Activated CD8-positive, alpha-beta memory T cell treated with anti-CD3 and anti-CD28 coated beads, Interleukin-2, amount 10 ng/mL, durations not matched to agents 7 days and 5 days (primary cell): ENCODE results near the gene OLFML2A. TPM values are rescaled to one million over a fixed set of nuclear protein-coding genes. Genes with fewer than 3 reads are reported as not detected.

ENCODE experiments used
- ATAC-seq: fragments of 150-1000 bp; cut with Tn5 transposase; one replicate; pipeline ENCODE4 v1.10.0; 2021; ENCODE audit warnings: moderate library complexity
- CTCF ChIA-PET: fragments of 350-600 bp; sonication (Branson Sonifier 250); formaldehyde crosslinking; loops from one replicate; lab custom pipeline; 2021; ENCODE audit warnings: antibody characterized with exemption; lab: Charles Lee
- DNase-seq: peaks from one replicate; pipeline ENCODE4 v3.0.0-alpha.2; 2020
- H3K27ac Mint-ChIP-seq: one replicate; pipeline ENCODE4 v1.8.0; 2021; ENCODE audit warnings: mild to moderate bottlenecking, mixed read lengths
- H3K27me3 Mint-ChIP-seq: one replicate; pipeline ENCODE4 v1.8.0; 2021; ENCODE audit warnings: mixed read lengths
- H3K36me3 Mint-ChIP-seq: one replicate; pipeline ENCODE4 v1.8.0; 2021; ENCODE audit warnings: mild to moderate bottlenecking, mixed read lengths
- H3K4me1 Mint-ChIP-seq: one replicate; pipeline ENCODE4 v1.8.0; 2021; ENCODE audit warnings: mixed read lengths
- H3K4me3 Mint-ChIP-seq: one replicate; pipeline ENCODE4 v1.8.0; 2021; ENCODE audit warnings: mild to moderate bottlenecking, moderate library complexity, mixed read lengths
- H3K9me3 Mint-ChIP-seq: one replicate; pipeline ENCODE4 v1.8.0; 2022; ENCODE audit warnings: low read depth, mixed read lengths
- total RNA-seq, 2 experiments: library from RNA; stranded (reverse); gene quantifications; one replicate each; pipeline ENCODE4 v1.2.3, GENCODE V29; 2021

The OLFML2A gene
- total RNA-seq, 2 experiments from 2014 or later = not detected

GRCh38 chr9:124846969-124847368, 70.0 kb downstream of the OLFML2A start:
- Mint-ChIP-seq H3K9me3 (no peaks in the 10 kb centered on the region), H3K27ac (no peak overlapping the region), H3K4me1 (peaks cover 2% of the 10 kb centered on the region), H3K4me3 (no peak overlapping the region), H3K36me3 (no peaks in the 10 kb centered on the region), H3K27me3 (peaks cover 15% of the 10 kb centered on the region)
- CTCF ChIA-PET = interaction anchor here (1.1 to 17.9 kb wide), 3 partner anchors 31 to 73 kb away, joined by 3 to 380 read pairs (median 4); partner anchors contain the start of genes NR6A1 and OLFML2A
- no peak for DNase-seq
- no peak for ATAC-seq

- DNase-seq (no peak), ATAC-seq (no peak)
- Mint-ChIP-seq H3K9me3 (no peaks in the 10 kb centered on the region), H3K36me3 (no peaks in the 10 kb centered on the region), H3K27ac (no peak overlapping the region), H3K4me1 (peaks cover 9% of the 10 kb centered on the region), H3K4me3 (no peak overlapping the region), H3K27me3 (peaks cover 15% of the 10 kb centered on the region)
- CTCF ChIA-PET = interaction anchor here (1.3 to 17.9 kb wide), 2 partner anchors 75 to 233 kb away, joined by 4 to 380 read pairs; partner anchors contain the start of genes NR6A1 and OLFML2A
Measured at GRCh38 chr9:124849801-124850200, 72.9 kb downstream of the OLFML2A start.

GRCh38 chr9:124852121-124852828, 75.3 kb downstream of the OLFML2A start:
- Mint-ChIP-seq H3K27ac (no peak overlapping the region), H3K27me3 (peaks cover 15% of the 10 kb centered on the region), H3K4me3 (peak overlapping the region; percentile 58), H3K4me1 (peaks cover 10% of the 10 kb centered on the region), H3K9me3 (no peaks in the 10 kb centered on the region), H3K36me3 (peaks cover 2% of the 10 kb centered on the region)
- DNase-seq (no peak), ATAC-seq (no peak)
- CTCF ChIA-PET = interaction anchor here (0.7 to 17.9 kb wide), 37 partner anchors 9 to 523 kb away, joined by 3 to 380 read pairs (median 5); partner anchors contain the start of genes ARPC5L, NR6A1, OLFML2A and RPL35

GRCh38 chr9:124852829-124853531, 76.0 kb downstream of the OLFML2A start, which contains the start of gene WDR38:
Gene WDR38, plus strand, starts transcription at chr9:124853460. Its CDS starts 72 bp downstream, at chr9:124853532.
- H3K27ac Mint-ChIP-seq = no peak within 1 kb of the TSS
- peak; percentile 93 for ATAC-seq
- CTCF ChIA-PET = interaction anchor here (0.5 to 17.9 kb wide), 51 partner anchors 9 to 523 kb away, joined by 3 to 380 read pairs (median 4); partner anchors contain the start of genes ARPC5L, NR6A1, OLFML2A and RPL35
- peaks cover 9% of the 10 kb centered on the region for H3K36me3 Mint-ChIP-seq
- H3K4me3 Mint-ChIP-seq = peak within 1 kb of the TSS; percentile 58
- no peaks in the 10 kb centered on the region for H3K9me3 Mint-ChIP-seq
- peak; percentile 86 for DNase-seq
- H3K4me1 Mint-ChIP-seq = peaks cover 17% of the 10 kb centered on the region
- peaks cover 11% of the 10 kb centered on the region for H3K27me3 Mint-ChIP-seq

- ATAC-seq (peak; percentile 1), DNase-seq (no peak)
- peaks cover 15% of the 10 kb centered on the region for H3K36me3 Mint-ChIP-seq
- CTCF ChIA-PET = interaction anchor here (0.5 to 17.9 kb wide), 41 partner anchors 8 to 519 kb away, joined by 3 to 380 read pairs (median 5); partner anchors contain the start of genes ARPC5L, NR6A1, OLFML2A and RPL35
- H3K27ac Mint-ChIP-seq = no peak overlapping the region
- H3K4me1 Mint-ChIP-seq = peaks cover 22% of the 10 kb centered on the region
- no peak overlapping the region for H3K4me3 Mint-ChIP-seq
- no peaks in the 10 kb centered on the region for H3K9me3 Mint-ChIP-seq
- peaks cover 11% of the 10 kb centered on the region for H3K27me3 Mint-ChIP-seq
Measured at GRCh38 chr9:124853605-124854143, 76.7 kb downstream of the OLFML2A start.

GRCh38 chr9:124854161-124854560, 77.2 kb downstream of the OLFML2A start:
- Mint-ChIP-seq H3K4me3 (no peak overlapping the region), H3K27ac (no peak overlapping the region), H3K4me1 (peaks cover 25% of the 10 kb centered on the region), H3K9me3 (no peaks in the 10 kb centered on the region), H3K27me3 (peaks cover 11% of the 10 kb centered on the region), H3K36me3 (peaks cover 20% of the 10 kb centered on the region)
- CTCF ChIA-PET = interaction anchor here (1.1 to 17.9 kb wide), 19 partner anchors 12 to 289 kb away, joined by 3 to 380 read pairs (median 9); partner anchors contain the start of genes NR6A1, OLFML2A and SCAI
- ATAC-seq = no peak
- DNase-seq = no peak

GRCh38 chr9:124854822-124855221, 77.9 kb downstream of the OLFML2A start:
- Mint-ChIP-seq H3K27ac (peak overlapping the region; percentile 5), H3K9me3 (no peaks in the 10 kb centered on the region), H3K27me3 (peaks cover 10% of the 10 kb centered on the region), H3K36me3 (peaks cover 26% of the 10 kb centered on the region), H3K4me1 (peaks cover 32% of the 10 kb centered on the region), H3K4me3 (no peak overlapping the region)
- no peak for ATAC-seq
- CTCF ChIA-PET = interaction anchor here (1.9 to 17.9 kb wide), 6 partner anchors 14 to 288 kb away, joined by 6 to 380 read pairs (median 20); partner anchors contain the start of genes NR6A1, OLFML2A and SCAI
- no peak for DNase-seq

GRCh38 chr9:124855566-124855943, 78.6 kb downstream of the OLFML2A start:
- CTCF ChIA-PET = interaction anchor here (0.6 to 17.9 kb wide), 4 partner anchors 38 to 289 kb away, joined by 3 to 380 read pairs (median 4); partner anchors contain the start of genes NR6A1 and OLFML2A
- DNase-seq = no peak
- no peak for ATAC-seq
- peaks cover 39% of the 10 kb centered on the region for H3K4me1 Mint-ChIP-seq
- no peak overlapping the region for H3K27ac Mint-ChIP-seq
- peaks cover 34% of the 10 kb centered on the region for H3K36me3 Mint-ChIP-seq
- no peaks in the 10 kb centered on the region for H3K9me3 Mint-ChIP-seq
- no peak overlapping the region for H3K4me3 Mint-ChIP-seq
- H3K27me3 Mint-ChIP-seq = peaks cover 7% of the 10 kb centered on the region

GRCh38 chr9:124855944-124856765, 79.2 kb downstream of the OLFML2A start:
- peaks cover 43% of the 10 kb centered on the region for H3K4me1 Mint-ChIP-seq
- no peak overlapping the region for H3K27ac Mint-ChIP-seq
- CTCF ChIA-PET = interaction anchor here (0.6 to 17.9 kb wide), 4 partner anchors 37 to 288 kb away, joined by 3 to 380 read pairs (median 4); partner anchors contain the start of genes NR6A1 and OLFML2A
- peaks cover 39% of the 10 kb centered on the region for H3K36me3 Mint-ChIP-seq
- peaks cover 3% of the 10 kb centered on the region for H3K27me3 Mint-ChIP-seq
- H3K4me3 Mint-ChIP-seq = no peak overlapping the region
- ATAC-seq = no peak
- H3K9me3 Mint-ChIP-seq = no peaks in the 10 kb centered on the region
- no peak for DNase-seq

- peaks cover 41% of the 10 kb centered on the region for H3K4me1 Mint-ChIP-seq
- H3K36me3 Mint-ChIP-seq = peaks cover 42% of the 10 kb centered on the region
- DNase-seq (no peak), ATAC-seq (no peak)
- CTCF ChIA-PET = interaction anchor here (17.9 kb wide), 1 partner anchor 83 kb away, joined by 380 read pairs; the partner anchor contains the start of genes NR6A1 and OLFML2A
- no peak overlapping the region for H3K4me3 Mint-ChIP-seq
- no peaks in the 10 kb centered on the region for H3K27me3 Mint-ChIP-seq
- H3K27ac Mint-ChIP-seq = no peak overlapping the region
- H3K9me3 Mint-ChIP-seq = no peaks in the 10 kb centered on the region
Measured at GRCh38 chr9:124857533-124858162, 80.7 kb downstream of the OLFML2A start.

GRCh38 chr9:124858330-124859046, 81.6 kb downstream of the OLFML2A start:
- no peak for ATAC-seq
- H3K27ac Mint-ChIP-seq = no peak overlapping the region
- H3K4me1 Mint-ChIP-seq = peaks cover 40% of the 10 kb centered on the region
- peaks cover 42% of the 10 kb centered on the region for H3K36me3 Mint-ChIP-seq
- CTCF ChIA-PET = interaction anchor here (17.9 kb wide), 1 partner anchor 84 kb away, joined by 380 read pairs; the partner anchor contains the start of genes NR6A1 and OLFML2A
- H3K9me3 Mint-ChIP-seq = no peaks in the 10 kb centered on the region
- H3K4me3 Mint-ChIP-seq = no peak overlapping the region
- H3K27me3 Mint-ChIP-seq = no peaks in the 10 kb centered on the region
- no peak for DNase-seq
